Measurements from ENCODE around the gene SNN.

SNN gene

GRCh38 chr16:11699234-11699894 lies 31.1 kb downstream of the SNN start:
- DNase-seq (ENCODE audit: low spot score), result no peak

- DNase-seq (ENCODE audit: low spot score), result no peak
These were observed 32.2 kb downstream of the SNN start for GRCh38 chr16:11700264-11701029.

- no peak for DNase-seq (ENCODE audit: low spot score)
These were observed 37.2 kb downstream of the SNN start for GRCh38 chr16:11705311-11706025.

- DNase-seq (ENCODE audit: low spot score), result no peak
These were observed 38.0 kb downstream of the SNN start for GRCh38 chr16:11706180-11706742.

GRCh38 chr16:11707679-11708197 lies 39.5 kb downstream of the SNN start:
- no peak for DNase-seq (ENCODE audit: low spot score)

GRCh38 chr16:11708421-11708820 lies 40.2 kb downstream of the SNN start:
- DNase-seq (ENCODE audit: low spot score), result no peak

GRCh38 chr16:11711662-11712061 lies 43.4 kb downstream of the SNN start:
- no peak for DNase-seq (ENCODE audit: low spot score)

- no peak for DNase-seq (ENCODE audit: low spot score)
These were observed 43.9 kb downstream of the SNN start for GRCh38 chr16:11712122-11712521.

- DNase-seq (ENCODE audit: low spot score), result no peak
These were observed 47.1 kb downstream of the SNN start for GRCh38 chr16:11715246-11715947.

GRCh38 chr16:11716336-11716735 lies 48.1 kb downstream of the SNN start:
- no peak for DNase-seq (ENCODE audit: low spot score)

GRCh38 chr16:11717811-11718210 lies 49.6 kb downstream of the SNN start:
- no peak for DNase-seq (ENCODE audit: low spot score)

GRCh38 chr16:11719171-11719570 lies 50.9 kb downstream of the SNN start:
- no peak for DNase-seq (ENCODE audit: low spot score)

GRCh38 chr16:11719762-11720161 lies 51.5 kb downstream of the SNN start:
- DNase-seq (ENCODE audit: low spot score), result no peak

GRCh38 chr16:11721781-11722467 lies 53.7 kb downstream of the SNN start:
- no peak for DNase-seq (ENCODE audit: low spot score)

- DNase-seq (ENCODE audit: low spot score), result no peak
These were observed 54.2 kb downstream of the SNN start for GRCh38 chr16:11722468-11722808.

- DNase-seq (ENCODE audit: low spot score), result no peak
These were observed 57.2 kb downstream of the SNN start for GRCh38 chr16:11725457-11725856.

- DNase-seq (ENCODE audit: low spot score), result no peak
These were observed 57.8 kb downstream of the SNN start for GRCh38 chr16:11726008-11726407.

- DNase-seq (ENCODE audit: low spot score), result no peak
These were observed 59.7 kb downstream of the SNN start for GRCh38 chr16:11727796-11728543.
